ENCODE measurements around the gene HEYL. TPM values are rescaled to one million over a fixed set of nuclear protein-coding genes. Genes with fewer than 3 reads are reported as not detected.

Gene HEYL
- total and polyA plus RNA-seq, 11 donors: 7.0 to 35.2 (median 18.8) TPM

DNA sequence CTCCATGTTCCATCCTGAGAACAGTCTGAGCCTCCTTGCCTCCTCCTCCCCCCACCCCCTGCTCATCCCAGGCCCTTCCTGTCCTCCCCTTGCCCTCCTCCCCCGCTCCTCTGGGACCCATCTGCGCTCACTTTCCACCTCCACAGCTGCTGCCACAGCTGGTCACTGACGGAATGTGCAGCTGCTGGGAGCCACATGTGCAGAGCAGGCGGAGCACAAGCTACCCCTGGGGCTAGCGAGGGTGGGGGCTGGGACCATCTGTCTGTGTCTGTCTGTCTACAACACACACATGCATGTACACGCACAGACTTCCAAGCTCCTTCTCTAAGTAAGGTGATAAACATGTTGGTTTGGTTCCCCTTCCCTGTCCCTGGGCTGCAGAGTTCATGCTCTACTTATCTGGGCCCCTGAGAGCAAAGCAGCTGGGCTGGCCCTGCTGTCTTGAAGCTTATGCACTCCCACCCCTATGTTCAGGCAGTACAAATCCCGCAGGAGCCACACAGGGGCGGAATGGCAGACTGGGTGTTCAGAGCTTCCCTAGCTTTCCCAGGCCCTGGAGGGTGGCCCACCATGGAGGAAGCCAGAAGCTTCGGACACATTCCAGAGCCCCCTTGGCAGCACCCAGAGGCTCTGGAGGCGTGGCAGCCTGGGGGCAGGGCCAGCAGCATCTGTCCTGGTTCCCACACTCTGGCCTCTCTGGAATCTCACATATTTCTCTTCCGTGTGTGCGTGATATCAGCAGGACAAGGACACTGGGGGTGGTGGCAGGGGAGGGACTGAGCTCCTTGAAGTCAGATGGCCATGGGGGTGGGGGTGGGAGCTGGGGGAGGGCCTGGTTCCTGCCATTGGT, 7.0 kb upstream of the HEYL start:
- 34 to 46% (median 39%) methylated on average over 9 to 12 of the region's 12 CpGs for WGBS, 4 donors
- H3K36me3 ChIP-seq: no peaks in the 10 kb centered on the region
- ATAC-seq (peak; percentile 83 to 90 (median 85)), DNase-seq (peak; percentile 92 to 96 (median 93))
- intact Hi-C loops (cut with DNase I): no loop called here
- H3K4me3 ChIP-seq: no peak overlapping the region
- peak overlapping the region; percentile 59 to 93 (median 81) for H3K27ac ChIP-seq
- no peaks in the 10 kb centered on the region for H3K9me3 ChIP-seq
- H3K4me1 ChIP-seq: peaks cover 0 to 61% (median 20%) of the 10 kb centered on the region in 12 donors
- H3K27me3 ChIP-seq: no peaks in the 10 kb centered on the region
- no peak for TF ChIP-seq POLR2A (IDR thresholded peaks at IDR 0.05)
- TF ChIP-seq, protein P1, sequence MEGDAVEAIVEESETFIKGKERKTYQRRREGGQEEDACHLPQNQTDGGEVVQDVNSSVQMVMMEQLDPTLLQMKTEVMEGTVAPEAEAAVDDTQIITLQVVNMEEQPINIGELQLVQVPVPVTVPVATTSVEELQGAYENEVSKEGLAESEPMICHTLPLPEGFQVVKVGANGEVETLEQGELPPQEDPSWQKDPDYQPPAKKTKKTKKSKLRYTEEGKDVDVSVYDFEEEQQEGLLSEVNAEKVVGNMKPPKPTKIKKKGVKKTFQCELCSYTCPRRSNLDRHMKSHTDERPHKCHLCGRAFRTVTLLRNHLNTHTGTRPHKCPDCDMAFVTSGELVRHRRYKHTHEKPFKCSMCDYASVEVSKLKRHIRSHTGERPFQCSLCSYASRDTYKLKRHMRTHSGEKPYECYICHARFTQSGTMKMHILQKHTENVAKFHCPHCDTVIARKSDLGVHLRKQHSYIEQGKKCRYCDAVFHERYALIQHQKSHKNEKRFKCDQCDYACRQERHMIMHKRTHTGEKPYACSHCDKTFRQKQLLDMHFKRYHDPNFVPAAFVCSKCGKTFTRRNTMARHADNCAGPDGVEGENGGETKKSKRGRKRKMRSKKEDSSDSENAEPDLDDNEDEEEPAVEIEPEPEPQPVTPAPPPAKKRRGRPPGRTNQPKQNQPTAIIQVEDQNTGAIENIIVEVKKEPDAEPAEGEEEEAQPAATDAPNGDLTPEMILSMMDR (IDR thresholded peaks at IDR 0.05): peak in 2 of 12 donors; percentile 7 to 11

- no peak for DNase-seq
- no peak for ATAC-seq
- Histone ChIP-seq H3K36me3 (no peaks in the 10 kb centered on the region), H3K4me1 (peaks cover 0 to 54% (median 20%) of the 10 kb centered on the region in 12 donors), H3K27ac (peak overlapping the region in 10 of 12 donors; percentile 13 to 93 (median 59)), H3K27me3 (no peaks in the 10 kb centered on the region), H3K4me3 (no peak overlapping the region), H3K9me3 (no peaks in the 10 kb centered on the region)
- WGBS, 4 donors: 80 to 90% (median 84%) methylated on average over 3 of the region's 3 CpGs
- intact Hi-C loops (cut with DNase I): no loop called here
- TF ChIP-seq POLR2A (IDR thresholded peaks at IDR 0.05): no peak
- TF ChIP-seq, protein P1 (IDR thresholded peaks at IDR 0.05): no peak
Measured at GRCh38 chr1:39645411-39646043, 6.1 kb upstream of the HEYL start.

DNA sequence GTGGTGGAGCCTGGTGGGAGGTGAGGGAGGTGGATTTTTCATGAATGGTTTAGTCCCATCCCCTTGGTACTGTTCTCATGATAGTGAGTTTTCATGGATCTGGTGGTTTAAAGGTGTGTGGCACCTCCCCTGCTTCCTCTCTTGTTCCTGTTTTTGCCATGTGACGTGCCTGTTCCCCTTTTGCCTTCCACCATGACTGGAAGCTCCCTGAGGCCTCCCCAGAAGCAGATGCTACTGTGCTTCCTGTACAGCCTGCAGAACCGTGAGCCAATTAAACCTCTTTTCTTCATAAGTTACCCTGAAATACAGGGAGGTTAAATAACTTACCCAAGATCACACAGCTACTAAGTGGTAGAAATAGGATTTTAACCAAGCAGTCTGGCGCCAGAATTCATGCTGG, 4.3 kb upstream of the HEYL start:
- peaks cover 0 to 11% (median 0%) of the 10 kb centered on the region in 9 donors for H3K27me3 ChIP-seq
- peaks cover 0 to 56% (median 20%) of the 10 kb centered on the region in 12 donors for H3K4me1 ChIP-seq
- no peaks in the 10 kb centered on the region for H3K36me3 ChIP-seq
- no peaks in the 10 kb centered on the region for H3K9me3 ChIP-seq
- ATAC-seq (no peak), DNase-seq (no peak)
- TF ChIP-seq, protein P1 (IDR thresholded peaks at IDR 0.05): no peak
- TF ChIP-seq POLR2A (IDR thresholded peaks at IDR 0.05): no peak
- H3K4me3 ChIP-seq: no peak overlapping the region
- 89 to 93% (median 89%) methylated on average over 3 of the region's 3 CpGs for WGBS, 4 donors
- H3K27ac ChIP-seq: peak overlapping the region in 1 of 12 donors; percentile 70
- intact Hi-C loops (cut with DNase I): no loop called here

GRCh38 chr1:39642796-39643195, 3.4 kb upstream of the HEYL start:
- Histone ChIP-seq H3K4me1 (peaks cover 0 to 47% (median 19%) of the 10 kb centered on the region in 12 donors), H3K4me3 (no peak overlapping the region), H3K9me3 (no peaks in the 10 kb centered on the region), H3K27ac (peak overlapping the region in 5 of 12 donors; percentile 15 to 74 (median 67)), H3K27me3 (peaks cover 0 to 20% (median 0%) of the 10 kb centered on the region in 9 donors), H3K36me3 (no peaks in the 10 kb centered on the region)
- DNase-seq (peak in 1 of 5 donors; percentile 46), ATAC-seq (no peak)
- no peak for TF ChIP-seq POLR2A (IDR thresholded peaks at IDR 0.05)
- TF ChIP-seq, protein P1 (IDR thresholded peaks at IDR 0.05): no peak
- intact Hi-C loops (cut with DNase I): no loop called here
- WGBS, 4 donors: 43 to 53% (median 46%) methylated on average over 4 of the region's 4 CpGs

Data from heart left ventricle (tissue), 16 donors.